ENCODE results near the gene BCL2A1. TPM values are rescaled to one million over a fixed set of nuclear protein-coding genes. Genes with fewer than 3 reads are reported as not detected.

BCL2A1 gene
- total RNA-seq, 1 donor from 2014 or later = 0.26 TPM

DNA sequence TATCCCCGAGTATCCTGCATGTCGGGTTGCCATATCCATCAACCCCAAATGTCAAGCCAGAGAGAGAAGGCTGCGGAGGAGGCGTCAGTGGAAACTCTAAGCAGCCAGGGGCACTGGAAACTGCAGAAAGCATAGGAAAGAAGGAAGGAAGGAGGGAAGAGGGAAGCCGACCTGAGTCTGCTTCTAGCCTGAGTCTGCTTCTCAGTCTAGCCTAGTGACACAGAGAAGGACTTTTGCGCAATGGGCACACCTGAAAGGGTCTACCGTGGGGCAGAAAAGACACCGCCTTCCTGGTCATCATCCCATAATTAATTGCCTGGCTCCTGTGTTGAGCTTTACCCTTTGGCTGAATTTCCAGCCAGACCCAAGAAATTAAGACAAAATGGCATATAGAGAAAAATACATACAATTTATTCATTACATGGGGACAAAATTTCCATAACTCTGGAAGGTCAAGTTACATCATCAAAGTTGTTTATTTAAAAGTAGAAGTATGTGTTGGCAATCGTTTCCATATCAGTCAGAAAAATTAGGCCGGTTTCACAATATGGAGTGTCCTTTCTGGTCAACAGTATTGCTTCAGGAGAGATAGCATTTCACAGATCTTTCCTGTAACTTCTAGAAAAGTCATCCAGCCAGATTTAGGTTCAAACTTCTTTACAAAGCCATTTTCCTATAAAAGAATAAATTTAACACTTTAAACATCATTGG lies 10.3 kb downstream of the BCL2A1 start:
- Histone ChIP-seq H3K36me3 (ENCODE audit: control insufficient read depth, insufficient read depth, low read length) (no peaks in the 10 kb centered on the region), H3K27me3 (ENCODE audit: control insufficient read depth, insufficient read depth, low read length) (no peaks in the 10 kb centered on the region), H3K4me3 (ENCODE audit: low read depth, low read length) (no peak overlapping the region)
- DNase-seq (ENCODE audit: low read depth) (no peak), FAIRE-seq (no peak)
- TF ChIP-seq, protein P1, sequence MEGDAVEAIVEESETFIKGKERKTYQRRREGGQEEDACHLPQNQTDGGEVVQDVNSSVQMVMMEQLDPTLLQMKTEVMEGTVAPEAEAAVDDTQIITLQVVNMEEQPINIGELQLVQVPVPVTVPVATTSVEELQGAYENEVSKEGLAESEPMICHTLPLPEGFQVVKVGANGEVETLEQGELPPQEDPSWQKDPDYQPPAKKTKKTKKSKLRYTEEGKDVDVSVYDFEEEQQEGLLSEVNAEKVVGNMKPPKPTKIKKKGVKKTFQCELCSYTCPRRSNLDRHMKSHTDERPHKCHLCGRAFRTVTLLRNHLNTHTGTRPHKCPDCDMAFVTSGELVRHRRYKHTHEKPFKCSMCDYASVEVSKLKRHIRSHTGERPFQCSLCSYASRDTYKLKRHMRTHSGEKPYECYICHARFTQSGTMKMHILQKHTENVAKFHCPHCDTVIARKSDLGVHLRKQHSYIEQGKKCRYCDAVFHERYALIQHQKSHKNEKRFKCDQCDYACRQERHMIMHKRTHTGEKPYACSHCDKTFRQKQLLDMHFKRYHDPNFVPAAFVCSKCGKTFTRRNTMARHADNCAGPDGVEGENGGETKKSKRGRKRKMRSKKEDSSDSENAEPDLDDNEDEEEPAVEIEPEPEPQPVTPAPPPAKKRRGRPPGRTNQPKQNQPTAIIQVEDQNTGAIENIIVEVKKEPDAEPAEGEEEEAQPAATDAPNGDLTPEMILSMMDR (IDR thresholded peaks at IDR 0.05; ENCODE audit: insufficient read depth, low read length, severe bottlenecking) = no peak

DNA sequence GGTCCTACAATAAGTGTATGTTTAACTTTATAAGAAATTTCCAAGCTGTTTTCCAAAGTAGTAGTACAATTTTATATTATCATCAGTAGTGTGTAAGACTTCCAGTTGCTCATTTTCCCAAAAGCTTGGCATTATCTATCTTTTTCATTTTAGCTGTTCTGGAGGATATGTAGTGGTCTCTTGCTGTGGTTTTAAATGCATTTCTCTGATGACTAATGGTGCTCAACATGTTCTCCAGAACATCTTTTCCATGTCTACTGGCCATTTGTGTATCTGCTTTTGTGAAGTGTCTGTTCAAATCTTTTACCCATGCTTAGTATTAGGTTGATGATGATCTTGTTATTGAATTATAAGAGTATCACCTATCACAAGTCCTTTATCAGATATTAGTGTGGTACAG lies 13.3 kb downstream of the BCL2A1 start:
- DNase-seq (ENCODE audit: low read depth) = no peak
- TF ChIP-seq, protein P1 (IDR thresholded peaks at IDR 0.05; ENCODE audit: insufficient read depth, low read length, severe bottlenecking) = no peak
- Histone ChIP-seq H3K36me3 (ENCODE audit: control insufficient read depth, insufficient read depth, low read length) (no peaks in the 10 kb centered on the region), H3K4me3 (ENCODE audit: low read depth, low read length) (no peak overlapping the region), H3K27me3 (ENCODE audit: control insufficient read depth, insufficient read depth, low read length) (no peaks in the 10 kb centered on the region)
- FAIRE-seq = no peak

DNA sequence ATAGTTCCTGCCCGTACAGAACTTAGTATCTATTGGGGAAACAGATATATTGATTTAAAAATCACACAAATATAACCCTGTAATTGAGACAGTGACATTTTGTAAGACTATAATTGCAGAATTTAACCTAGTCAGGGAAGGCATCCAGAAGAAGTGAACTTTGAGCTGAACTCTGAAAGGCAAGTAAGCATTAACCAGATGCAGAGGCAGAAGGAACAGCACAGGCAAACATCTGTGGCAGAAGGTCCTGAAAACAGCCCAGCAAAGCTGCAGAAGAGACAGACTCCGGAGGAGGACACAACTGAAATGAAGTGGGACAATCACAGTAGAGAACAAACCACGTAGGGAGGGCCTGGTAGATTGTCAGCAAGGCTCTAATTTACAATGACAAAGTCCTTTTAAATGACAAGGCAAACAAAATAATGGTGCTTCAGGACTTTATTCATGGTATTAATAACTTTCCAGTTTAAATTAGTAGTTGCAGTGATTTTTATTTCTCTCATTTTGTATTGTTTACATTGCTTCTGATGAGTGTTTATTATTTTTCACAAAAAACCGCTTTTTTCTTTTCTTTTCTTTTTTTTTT lies 14.5 kb downstream of the BCL2A1 start:
- no peaks in the 10 kb centered on the region for H3K36me3 ChIP-seq (ENCODE audit: control insufficient read depth, insufficient read depth, low read length)
- no peak overlapping the region for H3K4me3 ChIP-seq (ENCODE audit: low read depth, low read length)
- DNase-seq (ENCODE audit: low read depth) (no peak), FAIRE-seq (no peak)
- no peaks in the 10 kb centered on the region for H3K27me3 ChIP-seq (ENCODE audit: control insufficient read depth, insufficient read depth, low read length)
- TF ChIP-seq, protein P1 (IDR thresholded peaks at IDR 0.05; ENCODE audit: insufficient read depth, low read length, severe bottlenecking) = no peak

DNA sequence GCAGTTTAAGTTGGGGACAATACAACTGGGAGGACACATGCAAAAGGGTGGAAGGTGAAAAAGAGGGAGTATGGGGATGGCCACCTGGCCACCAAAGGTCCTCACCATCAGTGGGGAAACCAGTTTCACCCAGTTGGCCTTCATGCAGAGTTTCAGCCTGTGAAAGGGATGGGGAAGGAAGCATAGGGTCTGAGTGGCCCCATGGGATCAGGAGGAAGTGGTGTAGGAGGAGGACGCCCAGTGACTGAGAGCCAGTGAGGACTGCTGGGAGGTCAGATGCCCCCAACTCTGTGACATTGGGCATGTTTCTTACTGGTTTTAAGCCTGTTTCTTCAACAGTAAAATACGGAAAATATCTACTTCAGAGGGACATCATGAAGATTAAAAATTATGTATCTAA lies 16.3 kb downstream of the BCL2A1 start:
- Histone ChIP-seq H3K4me3 (ENCODE audit: low read depth, low read length) (no peak overlapping the region), H3K27me3 (ENCODE audit: control insufficient read depth, insufficient read depth, low read length) (no peaks in the 10 kb centered on the region), H3K36me3 (ENCODE audit: control insufficient read depth, insufficient read depth, low read length) (no peaks in the 10 kb centered on the region)
- no peak for FAIRE-seq
- TF ChIP-seq, protein P1 (IDR thresholded peaks at IDR 0.05; ENCODE audit: insufficient read depth, low read length, severe bottlenecking) = no peak
- no peak for DNase-seq (ENCODE audit: low read depth)

DNA sequence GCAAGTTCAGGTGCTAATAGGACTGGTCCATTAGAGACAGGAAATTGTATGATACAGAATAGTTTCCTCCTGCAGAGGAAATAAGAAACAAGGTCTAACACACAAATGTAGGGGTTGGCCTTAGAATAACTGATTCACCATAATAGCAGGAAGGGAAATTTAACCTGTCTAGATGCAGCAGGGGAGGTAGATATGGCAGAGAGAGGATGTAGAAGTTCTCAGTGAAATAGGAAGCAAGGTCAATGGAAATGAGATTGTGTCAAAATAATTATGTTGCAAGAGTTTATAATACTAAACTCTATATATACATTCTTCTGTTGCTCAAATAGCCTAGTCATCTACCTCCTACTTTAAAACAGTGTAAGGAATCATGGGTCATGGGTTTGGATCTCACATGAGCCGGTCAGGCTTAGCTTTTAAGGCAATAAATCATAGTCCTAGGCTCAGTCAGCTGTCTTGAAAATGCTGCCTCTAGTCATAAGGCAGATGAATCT lies 17.0 kb downstream of the BCL2A1 start:
- DNase-seq (ENCODE audit: low read depth) (no peak), FAIRE-seq (no peak)
- TF ChIP-seq, protein P1 (IDR thresholded peaks at IDR 0.05; ENCODE audit: insufficient read depth, low read length, severe bottlenecking) = no peak
- Histone ChIP-seq H3K4me3 (ENCODE audit: low read depth, low read length) (no peak overlapping the region), H3K36me3 (ENCODE audit: control insufficient read depth, insufficient read depth, low read length) (no peaks in the 10 kb centered on the region), H3K27me3 (ENCODE audit: control insufficient read depth, insufficient read depth, low read length) (no peaks in the 10 kb centered on the region)

All from bronchial epithelial cell (primary cell).